K562 (cell line): ENCODE measurements around the gene PCDH19. TPM values are rescaled to one million over a fixed set of nuclear protein-coding genes. Genes with fewer than 3 reads are reported as not detected.

Experiments used
- polyA plus RNA-seq, 8 experiments: library from polyadenylated mRNA; depleted of rRNA in 4 of 8; stranded (reverse) in 5 of 8; unstranded in 3 of 8; fragments of >200 nt; fragmentation: Nextera tagmentation in 2 of 8; fragmentation: Illumina TruSeq in 1 of 8; extraction: Ambion mirVana in 2 of 8; extraction: Trizol in 1 of 8; gene quantifications; 2 replicates each; pipeline versions ENCODE4 v1.2.1 to v1.2.3, GENCODE V29; 2011 to 2014; ENCODE audit warnings: inconsistent platforms in 1 of 8, missing spikeins in 1 of 8
- total RNA-seq, 7 experiments: library from RNA; depleted of rRNA in 6 of 7; stranded (reverse); fragments of >200 nt in 6 of 7; fragmentation: Illumina TruSeq in 2 of 7; extraction: Trizol in 2 of 7; gene quantifications; 2 replicates each; pipeline versions ENCODE4 v1.2.1 to v1.2.3, GENCODE V29; 2011 to 2021; ENCODE audit warnings: low replicate concordance in 1 of 7

PCDH19 gene
- total and polyA plus RNA-seq, 9 of the 15 experiments (the other 6 are each of a cell fraction or from before 2014, with no cell fraction given) = not detected

Other genes starting within 250 kb of the PCDH19 start
- gene TNMD, start 174.7 kb upstream of the PCDH19 start, total RNA-seq (2014; rRNA removed) = not detected in 2 replicates
- not detected in 2 replicates for gene TNMD, start 174.7 kb upstream of the PCDH19 start, total RNA-seq (2014; rRNA removed; fragmentation: Illumina TruSeq; extraction: Trizol)
- not detected in 2 replicates for gene TNMD, start 174.7 kb upstream of the PCDH19 start, total RNA-seq (2015; rRNA removed; fragmentation: Illumina TruSeq; extraction: Trizol)
- gene TNMD, start 174.7 kb upstream of the PCDH19 start, total RNA-seq (2021) = not detected in 2 replicates
- not detected in 2 replicates for gene TNMD, start 174.7 kb upstream of the PCDH19 start, polyA plus RNA-seq (2011; rRNA removed)
- gene TNMD, start 174.7 kb upstream of the PCDH19 start, polyA plus RNA-seq (2014; fragmentation: Illumina TruSeq; extraction: Trizol) = not detected in 2 replicates
- gene TNMD, start 174.7 kb upstream of the PCDH19 start, polyA plus RNA-seq (2014; fragmentation: Nextera tagmentation; extraction: Ambion mirVana) = not detected
- not detected in 2 replicates for gene TNMD, start 174.7 kb upstream of the PCDH19 start, polyA plus RNA-seq (2014; rRNA removed)
- gene TSPAN6, start 226.5 kb upstream of the PCDH19 start, total RNA-seq (2014; rRNA removed) = not detected in 2 replicates
- not detected in 2 replicates for gene TSPAN6, start 226.5 kb upstream of the PCDH19 start, total RNA-seq (2014; rRNA removed; fragmentation: Illumina TruSeq; extraction: Trizol)
- not detected in 2 replicates for gene TSPAN6, start 226.5 kb upstream of the PCDH19 start, total RNA-seq (2015; rRNA removed; fragmentation: Illumina TruSeq; extraction: Trizol)
- 0.11 and 0.27 TPM in 2 replicates for gene TSPAN6, start 226.5 kb upstream of the PCDH19 start, total RNA-seq (2021)
- 0.22 and 0.68 TPM in 2 replicates for gene TSPAN6, start 226.5 kb upstream of the PCDH19 start, polyA plus RNA-seq (2011; rRNA removed)
- not detected in 2 replicates for gene TSPAN6, start 226.5 kb upstream of the PCDH19 start, polyA plus RNA-seq (2014; fragmentation: Illumina TruSeq; extraction: Trizol)
- gene TSPAN6, start 226.5 kb upstream of the PCDH19 start, polyA plus RNA-seq (2014; fragmentation: Nextera tagmentation; extraction: Ambion mirVana) = under 1 TPM in 1 of 2 experiments, not detected in 1; 0.04 TPM
- 0.04 TPM in 1 of 2 replicates, not detected in the other for gene TSPAN6, start 226.5 kb upstream of the PCDH19 start, polyA plus RNA-seq (2014; rRNA removed)
- not detected in 2 replicates for gene SRPX2, start 233.9 kb upstream of the PCDH19 start, total RNA-seq (2014; rRNA removed)
- not detected in 2 replicates for gene SRPX2, start 233.9 kb upstream of the PCDH19 start, total RNA-seq (2014; rRNA removed; fragmentation: Illumina TruSeq; extraction: Trizol)
- not detected in 2 replicates for gene SRPX2, start 233.9 kb upstream of the PCDH19 start, total RNA-seq (2015; rRNA removed; fragmentation: Illumina TruSeq; extraction: Trizol)
- gene SRPX2, start 233.9 kb upstream of the PCDH19 start, total RNA-seq (2021) = 0.13 TPM in 1 of 2 replicates, not detected in the other
- gene SRPX2, start 233.9 kb upstream of the PCDH19 start, polyA plus RNA-seq (2011; rRNA removed) = 0.20 TPM in 1 of 2 replicates, not detected in the other
- not detected in 2 replicates for gene SRPX2, start 233.9 kb upstream of the PCDH19 start, polyA plus RNA-seq (2014; fragmentation: Illumina TruSeq; extraction: Trizol)
- not detected for gene SRPX2, start 233.9 kb upstream of the PCDH19 start, polyA plus RNA-seq (2014; fragmentation: Nextera tagmentation; extraction: Ambion mirVana)
- gene SRPX2, start 233.9 kb upstream of the PCDH19 start, polyA plus RNA-seq (2014; rRNA removed) = not detected in 2 replicates